ENCODE data around the gene NQO2. TPM values are rescaled to one million over a fixed set of nuclear protein-coding genes. Genes with fewer than 3 reads are reported as not detected.
"Not testable (repeated sequence)": the region's sequence is repeated elsewhere in the genome, so short reads cannot be mapped to it uniquely, and the experiment has no call there.

NQO2 gene
- total and polyA plus RNA-seq, 10 of the 15 experiments (the other 5 are each of a cell fraction or from before 2014, with no cell fraction given), result 0.55 to 2.6 (median 0.80) TPM

GRCh38 chr6:3054229-3055157, 54.8 kb downstream of the NQO2 start:
- H2AFZ ChIP-seq (ENCODE audit: control insufficient read depth, low read depth, low read length); H3K9ac ChIP-seq (ENCODE audit: control insufficient read depth, insufficient read depth, low read length): not testable (repeated sequence)

GRCh38 chr6:3055158-3055499, 55.4 kb downstream of the NQO2 start:
- DNase-seq (ENCODE audit: low read depth, low spot score); ATAC-seq; H3K27ac ChIP-seq (ENCODE audit: control insufficient read depth, insufficient read depth); H3K4me3 ChIP-seq; H4K20me1 ChIP-seq (ENCODE audit: control insufficient read depth, insufficient read depth); H3K9ac ChIP-seq (ENCODE audit: control insufficient read depth, insufficient read depth, low read length); H3K9me3 ChIP-seq (replicated peaks; ENCODE audit: control insufficient read depth, insufficient read depth, low read length); H3K36me3 ChIP-seq (ENCODE audit: control insufficient read depth in 2 of 2, insufficient read depth in 2 of 2, low read length in 1 of 2); CTCF ChIA-PET; BruUV-seq (replicated peaks); H3K4me1 ChIP-seq (ENCODE audit: control insufficient read depth, insufficient read depth, low read length); POLR2A ChIA-PET; H3K27me3 ChIP-seq (replicated peaks in 1 of 2; ENCODE audit: control insufficient read depth in 2 of 2, insufficient read depth in 2 of 2, low read length in 1 of 2); FAIRE-seq; H2AFZ ChIP-seq (ENCODE audit: control insufficient read depth, low read depth, low read length); H3K79me2 ChIP-seq (ENCODE audit: control insufficient read depth, insufficient read depth, low read length); H3K4me2 ChIP-seq (ENCODE audit: control insufficient read depth, insufficient read depth): not testable (repeated sequence)
- intact Hi-C loops (cut with micrococcal nuclease; ENCODE audit: unreplicated experiment) (loop anchor here (10.0 kb wide), 1 partner anchor 210 kb away; the partner anchor contains the start of gene SERPINB1), in situ Hi-C loops (cut with MboI) (loop anchor here (10.0 kb wide), 1 partner anchor 210 kb away; the partner anchor contains the start of gene SERPINB1)
- 50% methylated on average over 3 of the region's 3 CpGs for WGBS (ENCODE audit: insufficient coverage, insufficient replicate concordance, low lambda C conversion rate, missing lambda C conversion rate)
- SMC1A ChIA-PET (ENCODE audit: uncharacterized antibody, unreplicated experiment), result interaction anchor here (3.6 kb wide), 1 partner anchor 53 kb away, joined by 18 read pairs; no protein-coding TSS in a partner anchor
- RAD21 ChIA-PET (ENCODE audit: unreplicated experiment), result interaction anchor here (0.7 kb wide), 1 partner anchor 56 kb away, joined by 5 read pairs; the partner anchor contains the start of gene NQO2

More at GRCh38 chr6:3054229-3055157, 54.8 kb downstream of the NQO2 start:
- FAIRE-seq; H3K4me3 ChIP-seq; H3K4me2 ChIP-seq (ENCODE audit: control insufficient read depth, insufficient read depth); H3K79me2 ChIP-seq (ENCODE audit: control insufficient read depth, insufficient read depth, low read length); H4K20me1 ChIP-seq (ENCODE audit: control insufficient read depth, insufficient read depth); H3K9me3 ChIP-seq (replicated peaks; ENCODE audit: control insufficient read depth, insufficient read depth, low read length); H3K27ac ChIP-seq (ENCODE audit: control insufficient read depth, insufficient read depth); DNase-seq (ENCODE audit: low read depth, low spot score); H3K36me3 ChIP-seq (ENCODE audit: control insufficient read depth in 2 of 2, insufficient read depth in 2 of 2, low read length in 1 of 2); BruUV-seq (replicated peaks); H3K27me3 ChIP-seq (replicated peaks in 1 of 2; ENCODE audit: control insufficient read depth in 2 of 2, insufficient read depth in 2 of 2, low read length in 1 of 2); H3K4me1 ChIP-seq (ENCODE audit: control insufficient read depth, insufficient read depth, low read length); ATAC-seq: not testable (repeated sequence)
- RAD21 ChIA-PET (ENCODE audit: unreplicated experiment), result interaction anchor here (0.7 to 1.2 kb wide), 3 partner anchors 55 to 263 kb away, joined by 3 to 5 read pairs (median 4); partner anchors contain the start of gene NQO2
- in situ Hi-C loops (cut with MboI), result loop anchor here (10.0 kb wide), 1 partner anchor 210 kb away; the partner anchor contains the start of gene SERPINB1
- POLR2A ChIA-PET, result interaction anchor here (0.6 kb wide), 1 partner anchor 285 kb away, joined by 4 read pairs; no protein-coding TSS in a partner anchor
- 72% methylated on average over 27 of the region's 27 CpGs for WGBS (ENCODE audit: insufficient coverage, insufficient replicate concordance, low lambda C conversion rate, missing lambda C conversion rate)
- intact Hi-C loops (cut with micrococcal nuclease; ENCODE audit: unreplicated experiment), result loop anchor here (5.0 to 10.0 kb wide), 2 partner anchors 210 to 262 kb away; partner anchors contain the start of gene SERPINB1
- SMC1A ChIA-PET (ENCODE audit: uncharacterized antibody, unreplicated experiment), result interaction anchor here (1.3 to 3.6 kb wide), 2 partner anchors 53 to 56 kb away, joined by 5 to 18 read pairs; no protein-coding TSS in a partner anchor
- CTCF ChIA-PET, result interaction anchor here (1.0 to 1.4 kb wide), 4 partner anchors 28 to 64 kb away, joined by 4 to 11 read pairs (median 7); partner anchors contain the start of gene NQO2
